GM12865 (cell line): ENCODE data around the gene MAGI1.
A peak's percentile ranks its signal among the peaks of the same experiment; 100 is the strongest.

Source experiments
- DNase-seq: peaks from one replicate; pipeline ENCODE4 v3.0.0; 2010; ENCODE audit warnings: low read depth
- H3K4me3 ChIP-seq: 2 replicates; pipeline ENCODE4 v1.5.1; 2011; ENCODE audit warnings: mild to moderate bottlenecking, low read depth, low read length, control low read depth
- TF ChIP-seq, protein P1 (sequence below): IDR thresholded peaks from 2 replicates; pipeline ENCODE4 v1.5.1; 2011; ENCODE audit warnings: low read length, control low read depth, low read depth, inconsistent platforms; ENCODE audit not compliant: insufficient read depth; ENCODE audit errors: missing control alignments

MAGI1 gene

DNA sequence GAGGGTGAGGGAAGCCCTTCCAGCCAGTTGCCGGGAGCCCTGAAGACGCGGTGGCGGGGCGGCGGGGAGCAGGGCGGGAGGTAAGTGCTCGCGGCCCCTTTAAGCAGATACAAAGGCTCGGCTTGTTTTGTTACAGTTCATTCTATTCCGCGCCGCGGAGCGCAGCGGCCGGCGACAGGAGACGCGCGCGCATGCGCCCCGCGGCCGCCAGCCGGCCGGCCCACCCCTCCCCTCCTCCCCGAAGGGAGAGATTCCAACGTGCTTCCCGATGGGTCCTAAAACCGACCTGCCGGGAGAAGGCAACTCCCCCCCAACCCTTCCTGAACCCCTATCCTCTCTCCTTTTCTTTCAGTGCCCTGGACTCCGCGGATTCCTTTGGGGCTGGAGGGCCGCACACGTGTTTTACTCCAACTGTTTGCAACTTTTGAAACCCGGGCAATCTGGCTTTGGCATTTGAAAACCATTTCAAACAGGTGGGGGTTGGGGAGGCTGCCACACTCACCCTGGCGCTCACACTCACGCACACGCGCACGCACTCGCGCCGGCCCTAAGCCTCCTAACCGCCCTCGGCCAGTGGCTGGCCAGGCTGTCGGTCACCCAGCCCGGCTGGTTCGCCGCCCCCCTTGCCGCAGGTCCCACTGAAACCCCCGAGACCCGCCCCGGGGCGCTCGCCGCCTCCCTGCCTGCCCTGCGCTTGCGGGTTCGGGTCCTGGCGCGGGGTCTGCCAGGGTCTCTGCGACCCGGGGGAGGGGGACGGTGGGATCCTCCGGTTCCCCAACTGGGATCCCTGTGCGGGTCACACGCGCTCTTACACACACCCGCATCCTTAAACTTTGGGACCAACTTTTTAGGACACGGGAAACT, at the start of gene MAGI1:
TSS of gene MAGI1 (minus strand) at position 193 of the 864 bp plus-strand sequence. CDS start 610 bp downstream, outside the sequence.
- H3K4me3 ChIP-seq = peak within 1 kb of the TSS; percentile 60
- TF ChIP-seq, protein P1, sequence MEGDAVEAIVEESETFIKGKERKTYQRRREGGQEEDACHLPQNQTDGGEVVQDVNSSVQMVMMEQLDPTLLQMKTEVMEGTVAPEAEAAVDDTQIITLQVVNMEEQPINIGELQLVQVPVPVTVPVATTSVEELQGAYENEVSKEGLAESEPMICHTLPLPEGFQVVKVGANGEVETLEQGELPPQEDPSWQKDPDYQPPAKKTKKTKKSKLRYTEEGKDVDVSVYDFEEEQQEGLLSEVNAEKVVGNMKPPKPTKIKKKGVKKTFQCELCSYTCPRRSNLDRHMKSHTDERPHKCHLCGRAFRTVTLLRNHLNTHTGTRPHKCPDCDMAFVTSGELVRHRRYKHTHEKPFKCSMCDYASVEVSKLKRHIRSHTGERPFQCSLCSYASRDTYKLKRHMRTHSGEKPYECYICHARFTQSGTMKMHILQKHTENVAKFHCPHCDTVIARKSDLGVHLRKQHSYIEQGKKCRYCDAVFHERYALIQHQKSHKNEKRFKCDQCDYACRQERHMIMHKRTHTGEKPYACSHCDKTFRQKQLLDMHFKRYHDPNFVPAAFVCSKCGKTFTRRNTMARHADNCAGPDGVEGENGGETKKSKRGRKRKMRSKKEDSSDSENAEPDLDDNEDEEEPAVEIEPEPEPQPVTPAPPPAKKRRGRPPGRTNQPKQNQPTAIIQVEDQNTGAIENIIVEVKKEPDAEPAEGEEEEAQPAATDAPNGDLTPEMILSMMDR = no peak

DNA sequence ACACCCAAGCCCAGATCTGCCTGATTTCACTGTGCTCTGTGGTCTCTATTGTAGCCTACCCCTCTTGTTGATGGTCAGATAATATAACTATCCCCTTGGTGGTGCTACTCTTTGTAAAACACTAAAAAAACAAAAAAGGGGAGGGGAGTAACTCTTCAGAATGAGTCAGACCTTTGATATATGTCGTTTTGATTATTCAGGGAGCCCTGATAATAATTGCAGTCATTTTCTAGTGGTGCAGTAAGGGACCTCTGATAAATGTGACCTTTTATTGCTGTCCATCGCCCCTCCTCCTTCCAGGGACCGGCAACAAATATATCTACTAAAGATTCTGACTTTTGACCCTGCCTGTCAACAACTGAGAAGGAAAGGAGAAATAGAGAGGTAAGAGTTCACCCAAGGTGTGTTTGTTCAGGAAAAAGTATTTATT, 45.1 kb upstream of the MAGI1 start:
- no peak overlapping the region for H3K4me3 ChIP-seq
- no peak for DNase-seq
- TF ChIP-seq, protein P1 = no peak

More for the DNA sequence above, at the start of gene MAGI1:
- DNase-seq = peak; percentile 79

DNA sequence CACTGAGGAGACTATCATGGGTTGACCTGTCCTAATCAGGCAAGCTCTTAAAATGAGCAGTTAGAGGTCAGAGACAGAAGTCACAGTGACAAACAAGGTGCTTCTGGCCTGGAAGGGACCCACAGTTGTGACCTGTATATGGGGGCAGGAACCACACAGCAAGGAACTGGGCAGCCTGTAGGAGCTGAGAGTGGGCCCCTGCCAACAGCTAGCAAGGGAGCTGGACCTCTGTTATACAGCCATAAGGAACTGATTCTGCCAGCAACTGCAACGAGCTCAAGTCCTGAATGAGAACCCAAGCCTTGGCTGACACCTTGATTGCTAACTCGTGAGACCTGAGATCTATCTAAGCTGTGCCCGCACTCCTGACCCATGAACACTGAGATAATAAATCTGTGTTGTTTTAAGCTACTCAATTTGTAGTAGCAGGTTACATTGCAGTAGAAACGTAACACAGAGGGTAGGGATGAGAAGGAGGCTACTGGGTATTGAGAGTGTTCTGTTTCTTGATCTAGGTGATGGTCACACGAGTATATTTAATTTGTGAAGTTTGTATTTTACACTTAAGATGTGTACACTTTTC, 44.5 kb upstream of the MAGI1 start:
- TF ChIP-seq, protein P1 = no peak
- no peak for DNase-seq
- no peak overlapping the region for H3K4me3 ChIP-seq

DNA sequence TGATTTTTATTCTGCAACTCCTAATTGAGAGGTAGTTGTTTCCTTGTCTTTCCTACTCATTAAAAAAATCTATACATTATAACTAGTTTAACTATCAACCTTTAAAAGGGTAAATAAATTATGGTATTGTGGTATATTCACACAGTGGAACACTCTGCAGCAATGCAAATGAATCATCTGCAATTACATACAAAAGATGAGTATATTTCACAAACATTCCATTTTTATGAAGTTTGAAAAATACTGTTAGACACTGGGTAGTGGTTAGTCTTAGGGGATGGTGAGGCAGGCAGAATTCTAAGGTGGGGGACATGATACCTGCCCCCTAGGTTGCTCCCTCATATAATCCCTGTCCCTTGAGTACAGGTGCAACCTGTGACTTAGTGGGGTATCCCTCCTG, 44.0 kb upstream of the MAGI1 start:
- TF ChIP-seq, protein P1 = no peak
- H3K4me3 ChIP-seq = no peak overlapping the region
- DNase-seq = no peak

DNA sequence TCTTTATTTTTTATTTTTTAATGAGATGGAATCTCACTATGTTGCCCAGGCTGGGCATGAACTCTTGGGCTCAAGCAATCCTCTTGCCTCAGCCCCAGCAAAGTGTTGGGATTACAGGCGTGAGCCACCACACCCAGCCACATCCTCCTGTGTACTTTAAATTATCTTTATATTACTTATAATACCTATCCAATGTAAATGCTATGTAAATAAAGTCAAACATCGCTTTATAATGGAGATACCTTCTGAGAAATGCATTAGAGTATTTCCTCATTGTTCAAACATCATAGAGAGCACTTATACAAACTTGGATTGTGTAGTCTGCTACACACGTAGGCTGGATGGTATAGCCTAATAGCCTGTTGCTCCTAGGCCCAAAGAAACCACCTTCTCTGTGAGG, 41.4 kb upstream of the MAGI1 start:
- no peak for DNase-seq
- no peak overlapping the region for H3K4me3 ChIP-seq
- TF ChIP-seq, protein P1 = no peak

DNA sequence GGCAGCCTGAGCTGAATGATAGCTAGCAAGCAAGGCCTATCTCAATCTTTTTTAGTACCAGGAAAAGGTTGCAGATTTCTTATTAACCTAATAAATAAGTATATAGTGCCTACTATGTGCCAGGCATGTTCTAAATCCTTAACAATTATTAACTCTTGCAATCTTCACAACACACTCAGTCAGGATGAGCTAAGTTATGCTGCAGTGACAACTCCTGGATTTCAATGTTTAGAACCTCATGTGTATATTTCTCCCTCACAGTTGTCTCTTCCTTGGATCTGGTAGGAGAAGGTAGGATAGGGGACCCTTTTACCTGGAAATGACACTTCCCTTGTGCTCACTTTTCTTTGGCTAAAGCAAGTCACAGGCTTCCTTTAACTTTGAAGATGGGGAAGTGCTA, 39.3 kb upstream of the MAGI1 start:
- TF ChIP-seq, protein P1 = no peak
- no peak for DNase-seq

More for the DNA sequence above, 39.3 kb upstream of the MAGI1 start:
- no peak overlapping the region for H3K4me3 ChIP-seq
